CD4-positive, alpha-beta T cell treated with Interleukin-21 for 1 hour (primary cell): ENCODE results near the gene CLMN.
"Not testable (repeated sequence)": the region's sequence is repeated elsewhere in the genome, so short reads cannot be mapped to it uniquely, and the experiment has no call there.

Source experiments
- DNase-seq: peaks from one replicate; pipeline ENCODE4 v3.0.0-alpha.2; 2020

The CLMN gene

DNA sequence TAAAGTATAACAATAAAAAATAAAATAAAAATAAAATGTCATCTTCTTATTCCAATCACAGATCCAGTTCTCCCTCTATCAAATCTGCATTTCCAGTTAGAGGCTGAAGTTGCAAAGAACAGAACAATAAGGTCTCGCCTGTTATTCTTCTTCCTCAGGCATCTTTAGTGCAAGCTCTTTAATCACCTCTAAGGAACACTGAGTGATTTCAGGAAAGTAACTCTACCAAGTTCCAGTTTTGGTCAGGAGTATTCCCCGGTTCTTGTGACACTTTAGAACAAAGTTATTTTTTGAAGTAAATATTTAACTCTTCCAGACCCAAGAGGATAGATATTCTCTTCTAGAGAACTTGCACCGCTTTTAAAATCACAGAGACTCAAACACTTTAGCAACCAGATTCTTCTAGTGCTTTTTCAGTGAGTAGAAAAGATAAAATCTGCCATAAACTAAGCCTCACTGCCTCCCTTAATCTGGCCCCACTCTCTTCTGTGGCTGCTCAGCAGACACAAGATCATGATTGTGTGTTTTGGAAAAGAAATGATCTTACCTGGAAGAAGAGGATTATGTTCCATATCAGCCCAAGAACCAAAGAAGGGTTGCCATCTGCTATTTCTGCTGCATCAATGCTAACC lies 104.5 kb downstream of the CLMN start:
- no peak for DNase-seq

DNA sequence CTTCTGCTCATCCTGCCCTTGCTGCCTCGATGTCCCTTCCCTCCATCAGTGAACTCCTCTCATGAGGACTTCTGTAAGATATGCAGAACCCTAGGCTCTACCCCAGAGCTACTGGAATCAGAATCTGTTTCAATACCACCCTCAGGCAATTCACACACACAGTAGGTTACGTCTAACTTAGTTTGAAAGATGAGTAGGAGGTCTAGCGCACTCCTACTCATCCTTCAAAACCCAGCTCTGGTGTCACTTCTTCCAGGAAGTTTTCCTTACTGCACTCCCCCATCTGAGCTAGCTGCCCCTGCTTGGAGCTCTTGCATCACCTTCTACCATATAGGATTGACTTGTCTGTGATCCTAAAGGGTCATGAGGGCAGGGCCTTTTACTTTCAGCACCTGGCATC lies 105.9 kb downstream of the CLMN start:
- no peak for DNase-seq

DNA sequence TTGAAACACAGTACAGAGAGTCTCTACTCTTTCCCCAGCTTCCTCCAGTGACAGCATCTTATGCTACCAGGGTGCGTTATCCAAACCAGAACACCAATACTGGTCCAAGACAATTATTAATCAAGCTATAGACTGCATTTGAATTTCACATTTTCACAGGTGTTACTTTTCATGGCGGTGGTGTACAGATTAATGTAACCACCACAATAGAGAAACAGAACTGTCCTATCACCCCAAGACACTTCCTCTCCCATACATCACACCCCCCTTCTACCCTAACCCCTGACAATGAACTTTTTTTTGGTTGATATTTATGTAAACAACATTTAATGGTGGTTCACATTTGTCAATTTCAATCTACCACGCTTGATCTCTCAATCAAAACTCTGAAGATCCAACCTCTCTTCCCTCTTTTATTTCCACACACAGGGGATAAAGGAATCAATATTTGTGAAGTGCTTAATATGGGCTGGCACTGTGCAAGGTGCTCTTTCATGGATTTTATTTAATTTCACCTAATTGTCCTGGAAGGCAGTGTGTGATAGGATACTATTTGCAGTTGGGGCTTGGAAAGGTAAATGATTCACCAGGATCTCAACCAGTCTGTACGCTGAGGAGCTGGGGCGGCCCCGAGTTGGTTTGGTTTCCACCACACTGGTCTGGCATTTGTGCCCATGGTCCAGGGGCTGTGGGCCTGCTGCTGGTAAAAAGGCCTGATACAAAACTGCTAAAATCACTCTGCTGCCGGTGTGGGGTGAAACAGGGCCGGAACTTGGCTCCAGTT lies 107.8 kb downstream of the CLMN start:
- DNase-seq: no peak

DNA sequence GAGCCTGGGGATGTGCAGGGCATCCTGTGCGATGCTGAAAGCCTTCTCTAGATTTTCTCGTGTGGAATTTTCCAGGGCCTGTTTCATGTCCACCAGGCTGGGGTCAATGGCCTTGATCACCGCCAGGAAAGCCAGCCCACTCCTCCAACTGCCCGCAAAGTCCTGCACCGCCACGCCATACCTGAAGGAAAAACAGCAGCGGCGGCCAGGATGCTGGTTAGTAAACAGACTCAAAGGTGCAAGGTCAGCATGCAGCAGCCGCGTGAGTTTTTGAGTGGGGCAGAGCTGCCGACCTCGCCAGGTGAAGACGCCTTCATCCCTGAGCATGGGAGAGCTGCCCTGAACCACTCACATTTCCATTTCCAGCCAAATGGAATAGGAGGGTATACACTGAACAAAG lies 109.0 kb downstream of the CLMN start:
- DNase-seq: no peak

DNA sequence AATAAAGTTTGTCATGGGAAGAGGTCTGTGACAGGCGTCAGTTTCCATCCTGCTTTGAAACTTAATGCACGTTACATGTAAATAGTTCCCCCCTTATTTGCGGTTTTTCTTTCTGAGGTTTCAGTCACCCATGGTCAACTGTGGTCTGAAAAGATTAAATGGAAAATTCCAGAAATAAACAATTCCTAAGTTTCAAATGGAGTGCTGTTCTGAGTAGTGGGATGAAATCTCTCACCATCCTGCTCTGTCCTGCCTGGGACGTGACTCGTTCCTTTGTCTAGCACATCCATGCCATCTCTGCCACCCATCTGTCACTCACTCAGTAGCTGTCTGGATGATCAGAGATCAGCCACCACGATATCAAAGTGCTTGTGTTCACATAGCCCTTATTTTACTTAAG lies 111.1 kb downstream of the CLMN start:
- no peak for DNase-seq

DNA sequence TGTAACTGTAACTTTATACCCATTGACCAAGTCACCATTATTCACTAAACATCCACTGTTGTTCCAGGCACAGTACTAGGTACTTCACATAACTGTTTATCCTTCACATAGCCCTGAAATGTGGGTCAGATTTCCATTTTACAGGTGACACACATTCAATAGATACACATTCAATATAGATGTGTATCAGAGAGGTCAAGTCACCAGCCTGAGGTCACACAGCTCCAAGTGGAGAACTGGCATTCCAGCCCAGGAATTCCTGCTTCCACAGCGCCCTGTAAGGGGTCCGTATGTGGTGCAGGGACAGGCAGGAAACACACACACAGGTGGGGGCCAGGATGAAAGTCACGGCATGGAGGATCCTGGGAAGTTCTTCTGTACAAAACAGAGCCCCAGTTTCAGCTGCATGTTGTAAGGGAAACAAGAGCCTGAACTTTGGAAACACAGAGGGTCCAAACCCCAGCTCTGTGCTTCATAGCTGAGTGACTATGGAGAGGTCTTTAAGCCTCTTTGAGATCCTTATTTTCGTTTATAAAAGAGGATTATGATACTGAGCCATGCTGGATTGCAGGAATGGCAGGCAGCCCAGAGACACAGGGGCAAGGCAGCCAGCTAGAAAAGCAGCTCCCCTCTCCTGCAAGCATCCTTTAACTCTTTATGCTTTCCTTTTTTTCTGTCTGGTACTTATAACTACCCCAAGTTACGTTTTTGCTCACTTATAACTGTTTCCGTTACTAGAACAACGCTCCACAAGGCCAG lies 112.1 kb downstream of the CLMN start:
- no peak for DNase-seq

GRCh38 chr14:95206534-95206933 lies 113.2 kb downstream of the CLMN start:
- no peak for DNase-seq

- no peak for DNase-seq
Observed at GRCh38 chr14:95204705-95205104, 115.0 kb downstream of the CLMN start.

- DNase-seq: not testable (repeated sequence)
Observed at GRCh38 chr14:95201745-95202144, 118.0 kb downstream of the CLMN start.

GRCh38 chr14:95200404-95200803 lies 119.3 kb downstream of the CLMN start:
- DNase-seq: no peak

DNA sequence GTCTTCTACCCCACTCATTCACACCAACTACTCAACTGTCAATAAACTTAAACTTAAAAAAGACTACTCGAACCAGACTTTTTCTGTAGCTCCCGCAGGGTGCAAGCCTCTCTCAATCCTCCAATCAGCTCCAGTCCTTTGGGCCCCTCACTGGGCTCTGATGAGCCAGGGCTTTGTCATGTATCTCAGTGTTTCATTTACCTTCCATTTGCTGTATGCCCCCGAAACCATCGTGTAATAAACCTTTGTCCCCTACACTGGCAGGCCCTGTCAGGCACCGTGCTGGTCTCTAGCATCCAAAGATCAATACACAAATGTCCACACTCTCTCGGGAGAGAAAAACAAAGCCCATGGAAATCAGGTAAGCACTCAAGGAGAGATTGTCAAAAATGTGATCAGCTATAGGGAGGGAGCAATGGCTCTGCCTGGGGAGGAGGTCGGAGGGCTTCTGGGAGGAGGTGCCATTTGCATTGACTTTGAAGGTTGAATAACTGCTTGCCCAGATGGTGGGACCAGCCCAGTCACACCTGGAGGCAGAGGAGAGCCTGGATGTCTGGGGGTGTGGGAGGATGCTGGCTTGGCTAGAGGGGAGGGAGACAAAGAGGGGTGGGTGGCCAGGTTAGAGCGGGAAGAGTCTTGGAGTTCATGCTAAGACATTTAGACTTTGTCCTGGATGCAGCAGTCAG lies 120.3 kb downstream of the CLMN start:
- DNase-seq: no peak

DNA sequence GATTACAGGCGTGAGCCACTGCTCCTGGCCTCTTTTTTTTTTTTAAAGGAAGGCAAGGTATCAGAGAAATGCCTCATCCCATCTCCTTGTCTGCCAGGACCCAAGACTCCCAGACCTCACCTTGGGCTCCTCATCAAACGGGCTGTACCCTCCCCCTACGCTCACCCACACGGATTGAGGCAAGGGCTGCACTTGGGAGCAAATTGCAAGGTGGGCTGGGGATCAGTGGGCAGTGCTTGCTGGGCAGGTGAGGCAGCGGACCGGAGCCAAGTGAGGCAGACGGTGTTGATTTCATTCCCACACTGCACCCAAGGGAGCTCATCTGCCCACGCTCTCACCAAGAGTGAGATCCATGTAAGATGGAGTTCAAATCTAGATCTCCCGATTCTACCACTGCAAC lies 121.4 kb downstream of the CLMN start:
- no peak for DNase-seq

DNA sequence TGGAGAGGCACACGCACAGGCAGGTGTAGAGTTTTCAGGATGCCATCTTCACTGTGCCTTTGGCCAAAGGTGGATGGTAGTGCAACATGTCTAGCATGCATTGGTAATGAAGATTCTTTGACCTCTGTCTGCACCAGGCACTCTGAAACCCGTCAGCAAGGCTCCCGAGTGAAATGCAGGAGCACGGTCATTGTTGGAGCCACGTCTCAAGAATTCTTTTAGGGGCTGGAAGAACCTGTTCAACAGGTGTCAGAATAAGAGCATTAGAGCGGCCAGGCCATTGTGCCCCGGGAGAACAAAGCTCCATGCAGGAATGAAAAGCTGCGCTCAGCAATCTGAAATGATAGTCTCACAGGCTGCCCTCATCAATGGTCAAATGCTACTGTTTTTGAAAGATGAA lies 122.2 kb downstream of the CLMN start:
- DNase-seq: no peak

DNA sequence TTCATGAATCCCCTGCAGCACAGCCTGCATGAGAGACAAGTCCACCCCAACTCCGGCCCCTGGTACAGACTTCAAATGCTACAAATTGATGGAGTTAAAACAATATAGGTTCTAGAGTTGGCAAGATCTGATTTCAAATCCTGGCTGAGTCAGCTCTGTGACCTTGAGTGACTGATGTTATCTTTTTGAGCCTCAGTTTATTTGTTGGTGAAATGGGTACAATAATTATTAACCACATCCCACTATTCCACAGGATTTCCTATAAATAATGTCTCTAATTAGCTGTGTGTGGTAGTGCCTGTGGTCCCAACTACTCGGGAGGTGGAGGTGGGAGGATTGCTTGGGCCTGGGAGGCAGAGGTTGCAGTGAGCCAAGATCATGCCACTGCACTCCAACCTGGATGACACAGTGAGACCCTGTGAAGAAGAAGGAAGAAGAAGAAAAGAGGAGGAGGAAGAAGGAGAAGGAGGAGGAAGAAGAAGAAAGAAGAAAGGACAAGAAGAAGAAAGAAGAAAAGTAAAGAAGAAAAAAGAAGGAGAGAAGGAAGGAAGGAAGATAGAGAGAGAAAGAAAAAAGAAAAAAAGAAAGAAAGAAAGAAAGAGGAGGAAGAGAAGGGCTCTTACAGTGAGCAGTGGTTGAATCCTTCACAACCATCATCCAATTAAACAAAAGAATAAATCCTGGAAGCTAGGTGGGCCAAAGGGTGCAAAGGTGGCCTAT lies 122.7 kb downstream of the CLMN start:
- DNase-seq: no peak

GRCh38 chr14:95196268-95196667 lies 123.4 kb downstream of the CLMN start:
- DNase-seq: peak; percentile 23

- DNase-seq: no peak
Observed at GRCh38 chr14:95195031-95195430, 124.7 kb downstream of the CLMN start.

DNA sequence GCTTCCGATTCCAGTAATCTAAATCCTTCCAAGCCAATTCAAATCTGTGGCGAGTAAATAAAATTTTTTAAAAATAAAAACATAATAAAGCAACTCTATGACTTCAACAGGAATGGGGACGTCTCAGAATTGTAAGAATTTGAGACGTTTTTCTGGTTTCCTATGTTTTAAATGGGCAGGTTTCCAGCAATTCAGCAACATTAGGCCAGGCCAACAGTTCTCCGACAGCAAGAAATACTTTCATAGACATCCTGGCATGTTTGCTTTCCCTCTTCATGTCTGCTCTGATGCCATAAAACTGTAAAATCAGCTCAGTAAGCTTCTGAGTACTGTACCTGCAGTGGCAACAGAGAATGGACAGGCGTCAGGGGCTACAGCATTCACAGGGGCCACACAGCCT lies 126.6 kb downstream of the CLMN start:
- no peak for DNase-seq

GRCh38 chr14:95192311-95192710 lies 127.4 kb downstream of the CLMN start:
- no peak for DNase-seq

DNA sequence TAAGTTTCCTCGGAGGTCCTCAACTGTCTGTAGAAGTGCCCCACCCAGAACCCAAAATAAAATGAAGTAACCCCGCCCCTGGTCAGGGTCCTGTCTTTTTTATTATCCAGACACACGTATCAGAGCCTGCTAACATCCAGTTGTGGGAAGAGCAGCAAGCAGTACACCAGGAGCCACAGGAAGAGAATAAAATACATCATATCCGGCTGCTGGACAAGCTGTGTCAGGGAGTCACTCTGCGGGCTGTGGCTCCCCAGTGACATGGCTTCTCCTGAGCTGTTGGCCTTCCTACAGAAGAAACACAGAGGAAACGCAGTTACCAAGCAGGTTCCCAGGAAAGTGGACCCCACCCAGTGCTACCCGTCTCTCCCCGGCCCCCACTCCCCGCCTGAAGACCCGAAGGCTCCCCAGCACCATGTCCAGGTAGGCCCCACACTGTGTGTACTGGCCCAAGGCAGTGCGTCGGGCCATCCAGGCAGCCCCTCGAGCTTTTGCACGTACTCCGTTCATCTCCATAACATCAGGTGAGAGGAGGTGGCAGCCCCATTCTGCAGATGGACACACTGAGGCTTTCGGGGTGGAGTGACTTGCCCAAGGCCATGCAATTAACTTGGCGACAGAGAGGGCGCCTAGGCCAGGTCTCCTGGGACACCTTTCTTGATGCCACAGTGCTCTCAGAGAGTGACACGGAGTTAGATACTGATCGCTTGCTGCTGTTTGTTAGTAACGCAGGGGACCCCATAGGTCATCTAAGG lies 128.1 kb downstream of the CLMN start:
- no peak for DNase-seq

DNA sequence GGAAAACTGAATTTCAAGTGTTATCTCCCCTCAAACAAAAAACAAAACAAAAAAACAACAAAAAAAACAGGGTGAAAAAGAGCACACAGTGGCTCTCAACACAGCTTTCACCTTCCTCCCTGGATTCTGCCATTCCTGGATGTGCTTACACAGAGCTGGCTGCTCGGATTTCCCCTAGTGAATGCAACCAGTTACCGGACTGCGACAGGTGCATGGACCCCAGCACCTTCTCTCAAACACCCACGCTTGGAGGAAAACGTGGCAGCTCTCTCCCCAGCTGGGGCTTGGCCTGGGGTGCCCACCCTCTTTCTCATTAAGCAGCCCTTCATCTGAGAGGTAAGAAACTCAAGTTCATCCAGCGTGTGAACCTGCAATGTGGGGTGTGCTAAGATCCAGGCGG lies 128.9 kb downstream of the CLMN start:
- DNase-seq: no peak

DNA sequence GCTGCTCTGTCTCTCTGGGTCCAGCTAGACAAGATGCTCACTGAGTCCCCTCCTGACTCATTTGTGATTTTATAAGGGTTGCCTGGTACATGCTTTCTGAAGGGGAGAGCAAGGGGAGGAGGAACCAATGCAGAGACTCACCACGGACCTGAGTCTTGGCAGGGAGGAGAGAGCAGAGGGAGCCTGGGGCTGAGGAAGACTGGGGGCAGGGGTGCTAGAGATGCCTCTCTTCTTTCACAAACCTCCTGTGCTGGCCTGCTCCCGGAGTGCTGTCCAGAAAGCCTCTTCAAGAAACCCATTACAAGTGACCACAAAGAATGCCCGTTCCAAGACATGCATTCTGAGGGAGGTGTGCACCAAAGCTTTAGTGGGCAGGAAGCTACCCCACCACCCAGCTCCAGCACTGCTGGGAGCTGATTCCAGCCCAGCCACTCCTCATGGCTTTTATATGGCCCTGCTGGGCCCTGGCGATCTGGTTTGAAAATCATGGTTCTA lies 129.3 kb downstream of the CLMN start:
- no peak for DNase-seq
